ELR (cell line): ENCODE data around the gene LRP2.
"Not testable (repeated sequence)": the region's sequence is repeated elsewhere in the genome, so short reads cannot be mapped to it uniquely, and the experiment has no call there.

Source experiments
- DNase-seq: peaks from one replicate; pipeline ENCODE4 v3.0.0-alpha.2; 2015; ENCODE audit warnings: low read depth

The LRP2 gene

DNA sequence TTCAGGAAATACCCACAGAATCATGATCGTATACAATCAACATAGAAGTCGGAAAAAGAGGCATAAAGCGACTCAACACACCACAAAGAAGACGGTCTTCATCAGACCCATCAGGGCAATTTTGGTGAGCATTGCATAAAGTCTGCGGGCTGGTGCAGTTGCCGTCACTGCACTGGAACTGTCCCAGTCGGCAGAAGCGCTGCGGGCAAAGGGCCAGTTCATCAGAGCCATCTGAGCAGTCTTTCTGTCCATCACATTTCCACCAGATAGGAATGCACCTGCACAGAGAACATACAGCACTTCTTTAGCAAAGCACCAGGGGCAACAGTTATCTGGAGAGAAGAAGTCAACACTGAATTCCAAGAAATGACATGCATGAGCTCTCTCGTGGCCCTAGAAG is 187.2 kb downstream of the LRP2 start:
- no peak for DNase-seq

GRCh38 chr2:169173876-169174275 is 188.5 kb downstream of the LRP2 start:
- no peak for DNase-seq

- no peak for DNase-seq
Measured at GRCh38 chr2:169172914-169173313, 189.4 kb downstream of the LRP2 start.

GRCh38 chr2:169172151-169172735 is 190.1 kb downstream of the LRP2 start:
- DNase-seq: peak; percentile 19

DNA sequence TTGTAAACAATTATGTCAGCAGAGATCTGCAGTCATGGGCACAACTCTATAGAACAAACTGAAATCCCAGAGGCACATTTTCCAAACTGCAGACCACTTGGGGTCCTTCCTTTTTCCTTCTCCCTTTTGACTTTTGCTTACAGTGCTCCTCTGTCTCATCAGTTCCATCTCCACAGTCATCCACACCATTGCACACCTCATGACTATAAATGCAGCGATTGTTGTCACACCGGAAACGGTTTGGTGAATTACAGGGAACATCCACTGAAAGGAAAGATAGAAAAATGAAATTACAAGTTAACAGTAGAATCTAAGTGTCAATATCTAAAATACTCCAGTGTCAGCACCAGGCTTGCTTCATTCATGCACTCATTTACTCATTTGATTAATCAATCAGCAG is 196.5 kb downstream of the LRP2 start:
- DNase-seq: no peak

DNA sequence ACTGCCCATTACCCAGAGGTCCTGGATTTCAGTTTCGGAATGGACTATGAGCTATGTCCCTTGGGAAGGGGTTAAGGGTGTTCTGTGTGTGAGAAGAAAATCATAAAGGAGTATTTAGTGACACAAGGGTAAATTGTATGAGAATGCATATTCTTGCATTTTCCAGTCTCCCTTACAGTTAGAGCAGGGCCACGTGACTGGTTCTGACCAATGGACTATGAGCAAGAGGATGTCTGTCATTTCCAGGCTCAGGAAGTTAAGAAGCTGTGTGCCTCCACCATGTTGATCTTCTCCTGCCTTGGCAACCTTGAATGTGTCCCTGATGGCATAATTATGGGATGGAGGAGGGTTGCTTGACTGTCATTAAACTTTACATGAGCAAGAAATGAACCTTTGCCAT is 198.0 kb downstream of the LRP2 start:
- DNase-seq: no peak

GRCh38 chr2:169162613-169163012 is 199.7 kb downstream of the LRP2 start:
- DNase-seq: no peak

GRCh38 chr2:169160926-169161481 is 201.3 kb downstream of the LRP2 start:
- no peak for DNase-seq

DNA sequence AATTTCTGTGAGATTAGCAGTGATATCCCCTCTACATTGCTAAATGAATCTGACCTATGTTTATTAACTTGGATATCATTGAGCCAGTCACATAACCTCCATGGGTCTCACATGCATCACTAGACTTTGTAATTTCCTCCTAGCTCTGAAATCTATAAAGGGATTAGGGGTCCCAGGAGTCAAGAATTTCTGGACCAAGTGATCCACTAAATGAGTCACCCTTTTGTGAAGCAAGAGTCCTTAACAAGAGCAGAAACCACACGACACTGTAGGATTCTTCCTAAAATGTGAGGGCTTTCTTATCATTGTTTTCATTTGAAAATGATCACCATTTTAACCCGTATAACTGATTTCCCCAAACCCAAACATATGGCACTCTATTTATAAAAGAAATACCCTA is 202.6 kb downstream of the LRP2 start:
- DNase-seq: peak; percentile 12

GRCh38 chr2:169158874-169159273 is 203.5 kb downstream of the LRP2 start:
- DNase-seq: no peak

DNA sequence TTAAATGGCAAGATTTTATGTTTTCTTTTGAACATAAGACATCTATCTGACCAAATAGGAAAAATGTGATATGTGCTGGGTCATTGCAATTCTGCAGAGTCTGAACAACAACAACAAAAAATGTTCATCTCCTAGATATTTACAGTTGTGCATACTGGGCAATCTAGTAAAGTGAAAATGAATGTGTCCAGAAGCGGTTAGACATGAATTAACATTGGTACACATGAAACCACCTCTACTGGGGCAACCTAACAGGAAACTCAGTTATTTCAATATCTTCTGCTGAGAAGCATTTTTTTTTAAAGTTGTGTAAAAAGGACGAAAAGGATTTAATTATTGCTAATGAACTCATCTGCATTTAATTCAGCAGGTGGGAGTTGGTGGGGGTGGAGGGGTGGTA is 216.1 kb downstream of the LRP2 start:
- no peak for DNase-seq

- DNase-seq: no peak
Measured at GRCh38 chr2:169143998-169144397, 218.3 kb downstream of the LRP2 start.

GRCh38 chr2:169141713-169142352 is 220.5 kb downstream of the LRP2 start:
- DNase-seq: peak; percentile 76

DNA sequence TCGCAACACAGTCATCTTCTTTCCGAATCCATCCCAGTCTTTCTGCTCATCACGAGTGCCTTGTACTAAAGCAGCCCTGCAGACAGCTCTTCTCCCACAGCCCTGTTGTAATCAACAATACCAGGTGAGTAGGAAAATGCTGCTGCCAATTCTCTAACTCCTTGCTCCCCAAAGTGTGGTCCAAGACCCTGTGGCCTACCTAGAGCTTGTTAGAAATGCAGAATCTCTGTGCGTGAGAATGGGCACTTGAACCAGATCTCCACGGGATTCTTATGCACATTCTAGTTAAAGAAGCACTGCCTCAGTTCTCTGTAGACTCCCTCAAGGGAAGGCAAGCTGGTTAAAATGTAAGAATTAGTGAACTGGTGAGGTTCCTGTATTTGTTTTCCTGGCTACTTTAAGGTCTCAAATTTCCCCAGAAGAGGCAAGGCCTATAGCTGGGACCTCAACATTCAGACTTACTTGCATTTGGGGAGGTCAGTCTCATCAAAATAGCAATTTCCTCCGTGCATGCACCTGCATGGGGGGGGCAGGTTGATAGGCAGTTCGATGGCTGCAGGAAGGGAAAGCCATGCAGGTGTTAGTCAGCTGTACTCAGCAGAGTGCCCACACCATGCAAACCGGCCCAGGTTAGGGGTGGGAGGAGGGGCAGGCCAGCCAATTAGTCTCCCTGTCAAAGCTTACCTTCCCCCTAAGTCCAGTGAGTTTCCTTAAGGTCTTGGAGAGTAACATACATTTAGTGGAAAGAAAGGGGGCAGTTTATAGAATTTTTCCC is 222.2 kb downstream of the LRP2 start:
- no peak for DNase-seq

- DNase-seq: no peak
Measured at GRCh38 chr2:169139145-169139544, 223.2 kb downstream of the LRP2 start.

DNA sequence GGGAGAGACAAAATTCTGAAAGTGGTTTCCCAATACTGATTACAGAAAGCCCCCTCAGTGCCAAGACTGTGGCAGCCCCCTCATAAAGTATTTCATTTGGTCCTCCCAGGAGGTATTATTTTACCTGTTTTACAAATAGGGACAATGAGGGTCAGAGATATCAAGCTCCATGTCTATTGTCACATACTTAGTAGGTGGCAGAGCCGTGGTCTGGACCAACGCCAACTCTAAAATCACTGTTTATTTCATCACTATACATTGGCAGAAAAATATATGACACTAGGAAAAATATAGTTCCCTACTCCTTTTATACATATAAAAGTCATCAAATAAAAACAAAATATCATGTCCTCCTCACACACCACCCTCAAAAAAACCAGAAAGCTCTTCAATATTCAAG is 224.4 kb downstream of the LRP2 start:
- DNase-seq: no peak

DNA sequence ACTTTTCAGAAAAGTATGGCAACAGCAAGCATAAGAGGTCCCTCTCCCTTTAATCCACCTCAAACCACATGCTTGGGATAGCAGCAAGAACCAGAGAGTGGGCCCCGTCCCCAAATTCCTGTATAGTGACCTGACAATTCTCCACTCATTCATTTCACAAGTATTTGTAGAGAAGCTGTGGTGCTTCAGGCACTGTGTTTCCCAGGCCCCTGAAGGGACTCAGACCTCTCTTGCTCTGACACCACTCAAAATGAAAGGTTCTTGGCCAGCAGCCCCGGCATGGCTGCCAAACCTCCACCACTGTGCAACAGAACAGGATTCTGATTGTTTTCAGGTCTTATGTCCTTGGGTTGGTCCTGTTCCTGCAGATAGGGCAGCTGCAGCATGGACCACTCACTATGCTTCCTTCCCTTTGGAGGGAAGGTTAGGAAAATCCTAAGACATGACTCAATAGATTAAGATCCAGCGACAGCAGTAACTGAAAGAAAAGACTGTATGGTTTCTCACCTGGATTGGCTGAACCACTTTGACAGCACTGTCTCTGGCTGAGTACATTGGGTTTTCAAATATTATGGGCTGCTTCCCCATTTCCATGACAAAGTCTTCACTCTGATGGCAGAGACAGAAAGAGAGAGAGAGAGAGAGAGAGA is 225.3 kb downstream of the LRP2 start:
- no peak for DNase-seq

GRCh38 chr2:169136428-169136827 is 225.9 kb downstream of the LRP2 start:
- not testable (repeated sequence) for DNase-seq

DNA sequence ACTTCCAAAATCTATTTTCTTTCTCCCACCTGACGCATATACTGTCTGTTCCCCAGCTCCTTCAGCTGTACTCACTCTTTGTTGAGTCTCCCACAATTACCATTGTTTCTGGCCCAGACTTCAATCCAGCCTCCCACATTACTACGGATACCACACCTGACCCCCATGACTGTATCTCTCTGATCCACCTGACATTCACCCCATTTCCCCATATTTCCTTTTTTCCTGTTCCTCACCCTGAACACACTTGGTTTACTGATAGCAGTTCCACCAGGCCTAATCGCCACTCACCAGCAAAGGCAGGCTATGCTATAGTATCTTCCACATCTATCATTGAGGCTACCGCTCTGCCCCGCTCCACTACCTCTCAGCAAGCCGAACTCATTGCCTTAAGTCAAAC is 228.1 kb downstream of the LRP2 start:
- not testable (repeated sequence) for DNase-seq

GRCh38 chr2:169131587-169132512 is 230.5 kb downstream of the LRP2 start:
- peak; percentile 76 for DNase-seq

- DNase-seq: no peak
Measured at GRCh38 chr2:169129703-169130243, 232.6 kb downstream of the LRP2 start.
